NT2/D1 (cell line): ENCODE results near the gene CAMSAP2.

Experiments used
- SUZ12 ChIP-seq: IDR thresholded peaks from 2 replicates; pipeline ENCODE4 v1.6.1; 2011; ENCODE audit not compliant: insufficient read length, insufficient read depth; ENCODE audit errors: extremely low read depth
- YY1 ChIP-seq: IDR thresholded peaks from 2 replicates; pipeline ENCODE4 v1.6.1; 2011; ENCODE audit not compliant: insufficient read length, insufficient read depth

- TF ChIP-seq YY1 (no peak), SUZ12 (no peak)
Measured at GRCh38 chr1:200733907-200734306, 4.8 kb upstream of the CAMSAP2 start.
